ENCODE data around the gene CALU.
A peak's percentile ranks its signal among the peaks of the same experiment; 100 is the strongest.

Gene CALU

DNA sequence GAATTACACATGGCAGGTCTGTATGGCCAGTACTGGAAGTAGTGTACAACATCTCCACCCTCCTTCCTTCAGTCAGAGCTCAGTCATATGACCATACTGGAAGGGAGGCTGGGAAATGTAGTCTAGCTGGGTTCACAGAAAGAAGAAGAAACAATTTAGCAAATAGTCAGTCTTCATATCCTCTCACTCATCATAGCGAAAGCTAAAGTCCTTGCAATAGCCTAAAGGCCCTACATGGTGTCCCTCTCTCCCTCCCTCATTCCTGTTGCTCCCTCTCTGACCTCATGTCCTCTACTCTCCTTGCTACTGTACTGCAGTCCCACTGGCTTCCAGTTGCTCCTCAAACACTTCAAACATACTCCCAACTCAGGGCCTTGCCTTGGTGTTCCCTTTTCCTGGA lies 4.3 kb upstream of the CALU start:
- no peak overlapping the region for H2AFZ ChIP-seq (ENCODE audit: low read depth, low read length)
- no peak overlapping the region for H3K4me2 ChIP-seq (ENCODE audit: insufficient read depth, low read length)
- no peak for TF ChIP-seq EZH2 (IDR thresholded peaks at IDR 0.05; ENCODE audit: borderline replicate concordance, low read depth, low read length, severe bottlenecking)
- no peak for TF ChIP-seq CTCF (IDR thresholded peaks at IDR 0.05; ENCODE audit: borderline replicate concordance, extremely low read depth, low read length, poor library complexity, severe bottlenecking)

GRCh38 chr7:128735436-128735835 lies 3.7 kb upstream of the CALU start:
- no peak overlapping the region for H2AFZ ChIP-seq (ENCODE audit: low read depth, low read length)
- H3K79me2 ChIP-seq (ENCODE audit: insufficient read depth, low read length), result peaks cover 13% of the 10 kb centered on the region
- no peak overlapping the region for H3K9ac ChIP-seq (ENCODE audit: low read depth, low read length)
- H4K20me1 ChIP-seq (ENCODE audit: insufficient read depth, low read length), result peaks cover 12% of the 10 kb centered on the region; the same call in 1 of the 2 replicates
- H3K4me1 ChIP-seq (ENCODE audit: insufficient read depth, low read length), result peaks cover 16% of the 10 kb centered on the region
- no peak for TF ChIP-seq EZH2 (IDR thresholded peaks at IDR 0.05; ENCODE audit: borderline replicate concordance, low read depth, low read length, severe bottlenecking)
- no peak overlapping the region for H3K4me2 ChIP-seq (ENCODE audit: insufficient read depth, low read length)
- no peak overlapping the region for H3K27ac ChIP-seq (ENCODE audit: low read length)
- peaks cover 4% of the 10 kb centered on the region; the same call in 1 of the 2 replicates for H3K36me3 ChIP-seq (ENCODE audit: insufficient read depth, low read length)
- DNase-seq, result no peak
- H3K9me3 ChIP-seq (ENCODE audit: insufficient read depth, low read length, severe bottlenecking), result no peaks in the 10 kb centered on the region
- no peak for ATAC-seq (ENCODE audit: insufficient read depth, low read depth)
- no peak overlapping the region for H3K4me3 ChIP-seq (ENCODE audit: low read depth in 1 of 2, low read length in 2 of 2)
- H3K27me3 ChIP-seq (ENCODE audit: insufficient read depth, low read length, poor library complexity), result peaks cover 18% of the 10 kb centered on the region

More for the DNA sequence above, 4.3 kb upstream of the CALU start:
- Histone ChIP-seq H3K27ac (ENCODE audit: low read length) (no peak overlapping the region), H3K4me3 (ENCODE audit: low read depth in 1 of 2, low read length in 2 of 2) (no peak overlapping the region), H3K4me1 (ENCODE audit: insufficient read depth, low read length) (peaks cover 11% of the 10 kb centered on the region), H3K27me3 (ENCODE audit: insufficient read depth, low read length, poor library complexity) (peaks cover 18% of the 10 kb centered on the region), H3K36me3 (ENCODE audit: insufficient read depth, low read length) (peaks cover 4% of the 10 kb centered on the region; the same call in 1 of the 2 replicates), H3K9ac (ENCODE audit: low read depth, low read length) (no peak overlapping the region), H3K79me2 (ENCODE audit: insufficient read depth, low read length) (peaks cover 7% of the 10 kb centered on the region), H3K9me3 (ENCODE audit: insufficient read depth, low read length, severe bottlenecking) (no peaks in the 10 kb centered on the region), H4K20me1 (ENCODE audit: insufficient read depth, low read length) (peaks cover 7% of the 10 kb centered on the region; the same call in 1 of the 2 replicates)
- DNase-seq, result no peak
- no peak for ATAC-seq (ENCODE audit: insufficient read depth, low read depth)

DNA sequence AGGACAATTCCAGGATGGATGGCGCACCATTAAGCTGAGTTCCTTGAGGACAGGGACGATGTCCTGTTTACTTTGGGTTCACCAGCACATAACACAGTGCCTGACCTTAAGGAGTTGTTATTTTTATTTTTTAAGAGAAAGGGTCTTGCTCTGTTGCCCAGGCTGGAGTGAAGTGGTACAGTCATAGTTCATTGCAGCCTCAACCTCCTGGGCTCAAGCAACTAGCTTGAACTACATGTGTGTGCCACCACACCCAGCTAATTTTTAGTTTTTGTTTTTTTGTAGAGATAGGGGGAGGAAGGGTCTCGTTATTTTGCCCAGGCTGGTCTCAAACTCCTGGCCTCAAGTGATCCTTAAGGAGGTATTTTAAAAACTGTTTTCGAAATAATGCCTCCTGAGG lies 1.7 kb upstream of the CALU start:
- no peak for ATAC-seq (ENCODE audit: insufficient read depth, low read depth)
- DNase-seq, result no peak
- Histone ChIP-seq H4K20me1 (ENCODE audit: insufficient read depth, low read length) (peaks cover 28% of the 10 kb centered on the region; the same call in 1 of the 2 replicates), H3K9me3 (ENCODE audit: insufficient read depth, low read length, severe bottlenecking) (no peaks in the 10 kb centered on the region), H3K4me1 (ENCODE audit: insufficient read depth, low read length) (peaks cover 36% of the 10 kb centered on the region), H3K4me2 (ENCODE audit: insufficient read depth, low read length) (no peak overlapping the region), H3K4me3 (ENCODE audit: low read depth in 1 of 2, low read length in 2 of 2) (no peak overlapping the region), H3K27me3 (ENCODE audit: insufficient read depth, low read length, poor library complexity) (peaks cover 8% of the 10 kb centered on the region), H3K27ac (ENCODE audit: low read length) (no peak overlapping the region), H3K79me2 (ENCODE audit: insufficient read depth, low read length) (peaks cover 33% of the 10 kb centered on the region), H3K9ac (ENCODE audit: low read depth, low read length) (no peak overlapping the region), H2AFZ (ENCODE audit: low read depth, low read length) (0 out of 2 replicates have a peak overlapping the region, but pooled peaks have one; percentile 95), H3K36me3 (ENCODE audit: insufficient read depth, low read length) (peaks cover 11% of the 10 kb centered on the region)
- no peak for TF ChIP-seq EZH2 (IDR thresholded peaks at IDR 0.05; ENCODE audit: borderline replicate concordance, low read depth, low read length, severe bottlenecking)

DNA sequence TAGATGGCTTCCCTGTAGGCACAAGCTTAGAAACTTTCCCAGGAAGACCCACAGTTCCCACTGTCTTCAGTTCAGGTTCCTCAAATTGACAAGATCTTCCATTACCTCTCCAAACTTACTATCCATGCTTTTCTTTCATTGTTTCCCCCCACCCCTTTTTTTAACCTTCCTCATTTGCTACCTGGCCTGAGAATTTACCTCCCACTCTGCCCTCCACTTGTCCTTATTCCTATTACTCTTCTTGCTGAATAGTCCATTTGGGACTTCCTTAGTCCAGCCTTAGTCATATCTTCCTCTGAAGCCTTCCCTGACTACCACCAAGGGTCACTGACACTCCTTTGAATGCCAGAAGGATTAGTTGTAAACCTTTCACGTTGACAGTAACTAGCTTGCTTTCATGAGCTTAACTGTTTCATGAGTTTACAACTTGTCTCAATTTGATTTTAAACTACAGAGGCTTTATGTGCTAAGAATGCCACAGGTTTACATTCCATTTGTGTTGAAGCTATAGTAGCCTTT lies 1.2 kb upstream of the CALU start:
- DNase-seq, result no peak
- no peak overlapping the region for H3K27ac ChIP-seq (ENCODE audit: low read length)

More for the DNA sequence above, 1.2 kb upstream of the CALU start:
- peaks cover 38% of the 10 kb centered on the region for H3K79me2 ChIP-seq (ENCODE audit: insufficient read depth, low read length)
- no peak for TF ChIP-seq EZH2 (IDR thresholded peaks at IDR 0.05; ENCODE audit: borderline replicate concordance, low read depth, low read length, severe bottlenecking)
- no peak for TF ChIP-seq CTCF (IDR thresholded peaks at IDR 0.05; ENCODE audit: borderline replicate concordance, extremely low read depth, low read length, poor library complexity, severe bottlenecking)
- ATAC-seq (ENCODE audit: insufficient read depth, low read depth), result no peak
- peak overlapping the region; percentile 95 for H2AFZ ChIP-seq (ENCODE audit: low read depth, low read length)
- peaks cover 11% of the 10 kb centered on the region for H3K36me3 ChIP-seq (ENCODE audit: insufficient read depth, low read length)
- H3K9ac ChIP-seq (ENCODE audit: low read depth, low read length), result no peak overlapping the region
- peaks cover 30% of the 10 kb centered on the region; the same call in 1 of the 2 replicates for H4K20me1 ChIP-seq (ENCODE audit: insufficient read depth, low read length)
- no peaks in the 10 kb centered on the region for H3K9me3 ChIP-seq (ENCODE audit: insufficient read depth, low read length, severe bottlenecking)
- H3K27me3 ChIP-seq (ENCODE audit: insufficient read depth, low read length, poor library complexity), result peaks cover 5% of the 10 kb centered on the region
- peak overlapping the region; percentile 89 for H3K4me2 ChIP-seq (ENCODE audit: insufficient read depth, low read length)
- no peak overlapping the region for H3K4me3 ChIP-seq (ENCODE audit: low read depth in 1 of 2, low read length in 2 of 2)
- H3K4me1 ChIP-seq (ENCODE audit: insufficient read depth, low read length), result peaks cover 39% of the 10 kb centered on the region
